HG03159 (cell line): ENCODE measurements around the gene AP5B1.
A peak's percentile ranks its signal among the peaks of the same experiment; 100 is the strongest.

ENCODE experiments used
- ATAC-seq: cut with Tn5 transposase; IDR thresholded peaks from one replicate; pipeline ENCODE4 v1.9.1; 2021; ENCODE audit warnings: mild to moderate bottlenecking, moderate library complexity; ENCODE audit not compliant: unreplicated experiment

Gene AP5B1

GRCh38 chr11:65780770-65781151 lies at the start of gene AP5B1:
Gene AP5B1, minus strand, starts transcription at chr11:65780976. Its CDS starts 385 bp downstream, at chr11:65780591.
- ATAC-seq = peak; percentile 52

GRCh38 chr11:65829459-65829858 lies 48.7 kb upstream of the AP5B1 start:
- ATAC-seq = no peak

GRCh38 chr11:65826984-65827735 lies 46.4 kb upstream of the AP5B1 start:
- ATAC-seq = no peak

- ATAC-seq = no peak
Observed at GRCh38 chr11:65822776-65823528, 42.2 kb upstream of the AP5B1 start.

- no peak for ATAC-seq
Observed at GRCh38 chr11:65821107-65821506, 40.3 kb upstream of the AP5B1 start.

GRCh38 chr11:65817835-65818680 lies 37.3 kb upstream of the AP5B1 start:
- ATAC-seq = peak; percentile 76

GRCh38 chr11:65817312-65817834 lies 36.6 kb upstream of the AP5B1 start:
- no peak for ATAC-seq

- no peak for ATAC-seq
Observed at GRCh38 chr11:65816696-65817095, 35.9 kb upstream of the AP5B1 start.

GRCh38 chr11:65814986-65815565 lies 34.3 kb upstream of the AP5B1 start:
- no peak for ATAC-seq

- no peak for ATAC-seq
Observed at GRCh38 chr11:65814131-65814985, 33.6 kb upstream of the AP5B1 start.

GRCh38 chr11:65811764-65812475 lies 31.1 kb upstream of the AP5B1 start:
- ATAC-seq = no peak

GRCh38 chr11:65810046-65810868 lies 29.5 kb upstream of the AP5B1 start:
- ATAC-seq = no peak

- ATAC-seq = no peak
Observed at GRCh38 chr11:65809496-65809895, 28.7 kb upstream of the AP5B1 start.

GRCh38 chr11:65808744-65809341 lies 28.1 kb upstream of the AP5B1 start:
- no peak for ATAC-seq

- no peak for ATAC-seq
Observed at GRCh38 chr11:65806979-65807378, 26.2 kb upstream of the AP5B1 start.

GRCh38 chr11:65803797-65804492 lies 23.2 kb upstream of the AP5B1 start:
- ATAC-seq = no peak

GRCh38 chr11:65802841-65803240 lies 22.1 kb upstream of the AP5B1 start:
- ATAC-seq = peak; percentile 67
